MM.1S (cell line): ENCODE measurements around the gene LRRTM2.

Source experiments
- DNase-seq: peaks from one replicate; pipeline ENCODE4 v3.0.0-alpha.2; 2015
- H2AFZ ChIP-seq: fragments of 300-600 bp; sonication (generic); 2 replicates; pipeline ENCODE4 v1.6.0; 2016; ENCODE audit warnings: antibody characterized with exemption, low read length
- H3F3A ChIP-seq: fragments of 300-600 bp; sonication (generic); 2 replicates; pipeline ENCODE4 v1.6.1; 2016; ENCODE audit warnings: mild to moderate bottlenecking, antibody characterized with exemption, low read length, moderate library complexity, mixed read lengths; ENCODE audit not compliant: insufficient read depth
- H3K27ac ChIP-seq: fragments of 300-600 bp; sonication (generic); 2 replicates; pipeline ENCODE4 v1.5.1; 2016; ENCODE audit warnings: mild to moderate bottlenecking, low read length
- H3K27me3 ChIP-seq: fragments of 300-600 bp; sonication (generic); replicated peaks from 2 replicates; pipeline ENCODE4 v1.6.0; 2016; ENCODE audit warnings: low read length; ENCODE audit not compliant: insufficient read depth
- H3K36me3 ChIP-seq: fragments of 300-600 bp; sonication (generic); replicated peaks from 2 replicates; pipeline ENCODE4 v1.6.1; 2016; ENCODE audit warnings: mild to moderate bottlenecking, low read length, mixed read lengths; ENCODE audit not compliant: insufficient read depth
- H3K4me1 ChIP-seq: fragments of 300-600 bp; sonication (generic); 2 replicates; pipeline ENCODE4 v1.6.1; 2016; ENCODE audit warnings: low read length, mixed read lengths
- H3K4me2 ChIP-seq: fragments of 300-600 bp; sonication (generic); 2 replicates; pipeline ENCODE4 v1.6.0; 2016; ENCODE audit warnings: low read depth, low read length
- H3K4me3 ChIP-seq: fragments of 300-600 bp; sonication (generic); 2 replicates; pipeline ENCODE4 v1.5.1; 2016; ENCODE audit warnings: low read length, mixed read lengths
- H3K79me2 ChIP-seq: fragments of 300-600 bp; sonication (generic); 2 replicates; pipeline ENCODE4 v1.6.1; 2016; ENCODE audit warnings: mixed run types, low read length, mixed read lengths
- H3K9ac ChIP-seq: fragments of 300-600 bp; sonication (generic); 2 replicates; pipeline ENCODE4 v1.6.1; 2016; ENCODE audit warnings: low read length, mixed read lengths
- H3K9me2 ChIP-seq: fragments of 300-600 bp; sonication (generic); replicated peaks from 2 replicates; pipeline ENCODE4 v1.6.1; 2016; ENCODE audit warnings: mild to moderate bottlenecking, low read length, mixed read lengths; ENCODE audit not compliant: insufficient read depth
- H3K9me3 ChIP-seq: fragments of 300-600 bp; sonication (generic); replicated peaks from 2 replicates; pipeline ENCODE4 v1.6.1; 2016; ENCODE audit warnings: mild to moderate bottlenecking, low read length, mixed read lengths; ENCODE audit not compliant: insufficient read depth
- H4K20me1 ChIP-seq: fragments of 300-600 bp; sonication (generic); 2 replicates; pipeline ENCODE4 v1.6.1; 2016; ENCODE audit warnings: mild to moderate bottlenecking, low read length, moderate library complexity, mixed read lengths; ENCODE audit not compliant: insufficient read depth
- CTCF ChIP-seq: fragments of 300-600 bp; sonication (generic); IDR thresholded peaks from 2 replicates; pipeline ENCODE4 v1.5.1; 2016; ENCODE audit warnings: antibody characterized with exemption, low read length, mixed read lengths
- EZH2 ChIP-seq: fragments of 300-600 bp; sonication (generic); optimal IDR thresholded peaks from 2 replicates; pipeline ENCODE3; 2017; ENCODE audit warnings: low read depth, mild to moderate bottlenecking, antibody characterized with exemption, low read length, mixed read lengths
- EZH2phosphoT487 ChIP-seq: fragments of 300-600 bp; sonication (generic); IDR thresholded peaks from 2 replicates; pipeline ENCODE4 v1.6.1; 2018; ENCODE audit warnings: antibody characterized with exemption, low read length

Gene LRRTM2

DNA sequence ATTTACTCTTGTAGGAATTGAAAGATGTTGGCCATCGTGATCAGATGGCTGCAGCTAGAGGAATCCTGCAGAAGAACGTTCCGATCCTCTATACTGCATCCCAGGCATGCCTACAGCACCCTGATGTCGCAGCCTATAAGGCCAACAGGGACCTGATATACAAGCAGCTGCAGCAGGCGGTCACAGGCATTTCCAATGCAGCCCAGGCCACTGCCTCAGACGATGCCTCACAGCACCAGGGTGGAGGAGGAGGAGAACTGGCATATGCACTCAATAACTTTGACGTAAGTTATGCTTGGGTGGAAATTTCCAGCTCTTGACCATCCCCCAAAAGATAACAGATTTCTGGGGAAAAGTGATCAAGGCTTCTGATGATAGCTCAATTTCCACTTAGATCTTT lies 50.6 kb downstream of the LRRTM2 start:
- H3K27me3 ChIP-seq = no peaks in the 10 kb centered on the region
- no peak overlapping the region for H3K4me2 ChIP-seq
- no peaks in the 10 kb centered on the region for H3K4me1 ChIP-seq
- H3K27ac ChIP-seq = no peak overlapping the region
- H3K4me3 ChIP-seq = no peak overlapping the region
- no peak overlapping the region for H2AFZ ChIP-seq
- TF ChIP-seq CTCF (no peak), EZH2 (no peak)
- H4K20me1 ChIP-seq = no peaks in the 10 kb centered on the region; the same call in 1 of the 2 replicates
- H3K9me2 ChIP-seq = no peaks in the 10 kb centered on the region
- H3K79me2 ChIP-seq = peaks cover 22% of the 10 kb centered on the region
- no peak overlapping the region for H3K9ac ChIP-seq
- H3F3A ChIP-seq = no peaks in the 10 kb centered on the region
- H3K36me3 ChIP-seq = no peaks in the 10 kb centered on the region
- DNase-seq = no peak
- H3K9me3 ChIP-seq = no peaks in the 10 kb centered on the region

GRCh38 chr5:138820695-138821094 lies 54.4 kb downstream of the LRRTM2 start:
- no peak for DNase-seq
- Histone ChIP-seq H3K4me1 (no peaks in the 10 kb centered on the region), H4K20me1 (no peaks in the 10 kb centered on the region; the same call in 1 of the 2 replicates), H3K4me2 (no peak overlapping the region), H3K9me3 (no peaks in the 10 kb centered on the region), H3K4me3 (no peak overlapping the region), H3K79me2 (peaks cover 33% of the 10 kb centered on the region), H3F3A (no peaks in the 10 kb centered on the region), H3K9me2 (no peaks in the 10 kb centered on the region), H3K27ac (no peak overlapping the region), H3K36me3 (no peaks in the 10 kb centered on the region), H3K27me3 (no peaks in the 10 kb centered on the region), H3K9ac (no peak overlapping the region), H2AFZ (no peak overlapping the region)
- TF ChIP-seq EZH2 (no peak), EZH2phosphoT487 (no peak), CTCF (no peak)

- no peaks in the 10 kb centered on the region for H3K9me2 ChIP-seq
- H3K9me3 ChIP-seq = no peaks in the 10 kb centered on the region
- no peaks in the 10 kb centered on the region for H3F3A ChIP-seq
- no peak overlapping the region for H3K4me3 ChIP-seq
- no peaks in the 10 kb centered on the region for H3K27me3 ChIP-seq
- DNase-seq = no peak
- TF ChIP-seq EZH2phosphoT487 (no peak), EZH2 (no peak), CTCF (no peak)
- H3K4me2 ChIP-seq = no peak overlapping the region
- no peaks in the 10 kb centered on the region; the same call in 1 of the 2 replicates for H4K20me1 ChIP-seq
- H3K27ac ChIP-seq = no peak overlapping the region
- H3K4me1 ChIP-seq = no peaks in the 10 kb centered on the region
- no peak overlapping the region for H3K9ac ChIP-seq
- H2AFZ ChIP-seq = no peak overlapping the region
- H3K79me2 ChIP-seq = peaks cover 33% of the 10 kb centered on the region
- H3K36me3 ChIP-seq = no peaks in the 10 kb centered on the region
Observed at GRCh38 chr5:138819081-138819480, 56.1 kb downstream of the LRRTM2 start.
